ENCODE measurements around the gene COMMD7. TPM values are rescaled to one million over a fixed set of nuclear protein-coding genes. Genes with fewer than 3 reads are reported as not detected.

COMMD7 gene
- total RNA-seq, 1 donor from 2014 or later: 35.2 TPM

DNA sequence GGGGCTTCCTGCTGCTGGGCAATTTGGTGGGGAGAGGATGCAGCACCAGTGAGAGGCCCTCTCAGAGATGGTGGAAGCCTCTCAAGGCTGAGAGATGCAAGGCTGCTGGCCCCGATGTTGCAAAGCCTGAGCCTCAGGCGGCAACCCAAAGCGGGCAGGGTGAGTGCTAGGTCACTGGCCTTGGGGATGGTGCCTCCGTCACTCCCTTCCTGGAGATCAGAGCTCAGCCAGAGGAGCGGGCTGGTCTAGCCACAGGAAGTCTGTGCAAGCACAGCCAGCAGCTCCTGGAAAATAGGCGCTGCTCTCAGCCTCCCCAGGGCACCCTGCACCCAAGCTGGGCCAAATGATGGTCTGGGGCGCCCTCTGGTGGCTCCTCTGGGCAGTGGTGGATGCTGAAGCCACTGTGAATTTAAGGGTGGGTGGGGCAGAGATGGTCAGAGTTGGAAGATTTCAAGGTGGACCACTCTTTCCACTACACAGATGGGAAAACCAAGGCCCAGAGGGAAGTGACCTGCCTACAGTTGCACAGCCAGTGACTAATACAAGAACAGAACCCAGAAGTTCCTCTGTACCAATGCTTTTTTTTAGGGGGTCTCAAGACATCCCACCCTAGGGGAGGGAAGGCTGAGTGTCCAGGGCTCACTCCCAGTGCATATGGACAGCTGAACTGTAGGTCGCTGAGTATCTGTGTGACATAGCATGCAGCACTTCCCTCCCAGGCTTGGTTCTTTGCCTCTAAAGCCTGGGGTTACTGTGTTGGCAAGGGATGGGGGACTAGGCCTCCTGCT lies 90.3 kb downstream of the COMMD7 start:
- DNase-seq (ENCODE audit: extremely low read depth, low read depth, low spot score): peak; percentile 31

Other genes with a start within 250 kb of the COMMD7 start
- 43.4 and 99.9 TPM in 2 replicates for gene NOL4L, start 158.1 kb downstream of the COMMD7 start, total RNA-seq
- not detected in 2 replicates for gene C20orf203, start 69.5 kb downstream of the COMMD7 start, total RNA-seq
- gene DNMT3B, start 18.9 kb upstream of the COMMD7 start, total RNA-seq: 2.8 and 5.8 TPM in 2 replicates
- 96.8 and 108 TPM in 2 replicates for gene MAPRE1, start 76.5 kb upstream of the COMMD7 start, total RNA-seq
- gene EFCAB8, start 115.5 kb upstream of the COMMD7 start, total RNA-seq: 0.05 TPM in 1 of 2 replicates, not detected in the other